ENCODE measurements around the gene MTTP. TPM values are rescaled to one million over a fixed set of nuclear protein-coding genes. Genes with fewer than 3 reads are reported as not detected.

The MTTP gene
- total RNA-seq, 1 donor from 2014 or later, result not detected

DNA sequence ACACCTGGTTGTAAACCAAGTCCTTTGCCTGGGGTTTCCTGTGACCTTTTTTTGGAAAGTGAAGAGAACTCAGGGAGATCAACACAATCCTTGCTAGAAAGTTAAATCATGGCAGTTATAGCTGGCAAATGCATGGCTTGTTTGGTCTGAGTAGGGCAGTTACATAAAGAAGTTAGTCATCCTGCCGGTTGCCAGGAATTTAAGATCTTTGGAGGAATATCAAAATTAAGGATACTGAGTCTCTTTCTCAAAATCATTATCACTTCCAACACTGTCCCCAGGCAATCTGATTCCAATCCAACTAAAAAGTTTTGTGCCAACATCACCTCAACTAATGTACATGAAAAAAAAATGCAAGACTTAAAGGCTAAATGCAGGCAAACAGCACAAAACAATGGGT is 42.8 kb downstream of the MTTP start:
- Histone ChIP-seq H3K27me3 (no peaks in the 10 kb centered on the region), H3K4me1 (no peaks in the 10 kb centered on the region), H3K9me3 (no peaks in the 10 kb centered on the region), H3K27ac (no peak overlapping the region), H3K36me3 (no peaks in the 10 kb centered on the region), H3K4me3 (no peak overlapping the region)
- no peak for DNase-seq (ENCODE audit: extremely low spot score in 2 of 2)
- no peak for TF ChIP-seq POLR2AphosphoS5 (IDR thresholded peaks at IDR 0.05; ENCODE audit: insufficient read depth in 1 of 2, low read depth in 1 of 2)
- no peak for TF ChIP-seq POLR2A (IDR thresholded peaks at IDR 0.05)
- TF ChIP-seq, protein P1, sequence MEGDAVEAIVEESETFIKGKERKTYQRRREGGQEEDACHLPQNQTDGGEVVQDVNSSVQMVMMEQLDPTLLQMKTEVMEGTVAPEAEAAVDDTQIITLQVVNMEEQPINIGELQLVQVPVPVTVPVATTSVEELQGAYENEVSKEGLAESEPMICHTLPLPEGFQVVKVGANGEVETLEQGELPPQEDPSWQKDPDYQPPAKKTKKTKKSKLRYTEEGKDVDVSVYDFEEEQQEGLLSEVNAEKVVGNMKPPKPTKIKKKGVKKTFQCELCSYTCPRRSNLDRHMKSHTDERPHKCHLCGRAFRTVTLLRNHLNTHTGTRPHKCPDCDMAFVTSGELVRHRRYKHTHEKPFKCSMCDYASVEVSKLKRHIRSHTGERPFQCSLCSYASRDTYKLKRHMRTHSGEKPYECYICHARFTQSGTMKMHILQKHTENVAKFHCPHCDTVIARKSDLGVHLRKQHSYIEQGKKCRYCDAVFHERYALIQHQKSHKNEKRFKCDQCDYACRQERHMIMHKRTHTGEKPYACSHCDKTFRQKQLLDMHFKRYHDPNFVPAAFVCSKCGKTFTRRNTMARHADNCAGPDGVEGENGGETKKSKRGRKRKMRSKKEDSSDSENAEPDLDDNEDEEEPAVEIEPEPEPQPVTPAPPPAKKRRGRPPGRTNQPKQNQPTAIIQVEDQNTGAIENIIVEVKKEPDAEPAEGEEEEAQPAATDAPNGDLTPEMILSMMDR (IDR thresholded peaks at IDR 0.05), result no peak
- intact Hi-C loops (cut with DNase I), result no loop called here

DNA sequence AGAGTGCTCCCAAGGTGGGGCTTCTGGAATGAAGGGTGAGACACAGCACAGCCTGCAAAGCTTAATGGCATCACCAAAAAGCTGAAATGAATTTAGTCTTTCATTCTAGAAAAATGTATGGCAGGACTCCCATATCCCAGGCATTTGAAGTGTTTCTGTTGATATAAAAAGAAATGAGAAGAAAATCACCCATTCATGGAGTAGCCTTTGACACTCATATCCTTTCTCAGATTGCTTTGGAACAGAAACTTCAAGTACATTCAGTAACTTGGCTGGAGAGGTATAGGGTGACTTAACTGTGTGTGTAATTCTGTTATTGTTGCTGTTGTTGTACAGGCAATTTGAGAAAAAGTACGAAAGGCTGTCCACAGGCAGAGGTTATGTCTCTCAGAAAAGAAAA is 47.7 kb downstream of the MTTP start:
- Histone ChIP-seq H3K36me3 (no peaks in the 10 kb centered on the region), H3K4me3 (no peak overlapping the region), H3K27me3 (no peaks in the 10 kb centered on the region), H3K4me1 (no peaks in the 10 kb centered on the region), H3K27ac (no peak overlapping the region), H3K9me3 (no peaks in the 10 kb centered on the region)
- intact Hi-C loops (cut with DNase I), result no loop called here
- no peak for TF ChIP-seq POLR2AphosphoS5 (IDR thresholded peaks at IDR 0.05; ENCODE audit: insufficient read depth in 1 of 2, low read depth in 1 of 2)
- TF ChIP-seq, protein P1 (IDR thresholded peaks at IDR 0.05), result no peak
- TF ChIP-seq POLR2A (IDR thresholded peaks at IDR 0.05), result no peak
- DNase-seq (ENCODE audit: extremely low spot score in 2 of 2), result no peak

DNA sequence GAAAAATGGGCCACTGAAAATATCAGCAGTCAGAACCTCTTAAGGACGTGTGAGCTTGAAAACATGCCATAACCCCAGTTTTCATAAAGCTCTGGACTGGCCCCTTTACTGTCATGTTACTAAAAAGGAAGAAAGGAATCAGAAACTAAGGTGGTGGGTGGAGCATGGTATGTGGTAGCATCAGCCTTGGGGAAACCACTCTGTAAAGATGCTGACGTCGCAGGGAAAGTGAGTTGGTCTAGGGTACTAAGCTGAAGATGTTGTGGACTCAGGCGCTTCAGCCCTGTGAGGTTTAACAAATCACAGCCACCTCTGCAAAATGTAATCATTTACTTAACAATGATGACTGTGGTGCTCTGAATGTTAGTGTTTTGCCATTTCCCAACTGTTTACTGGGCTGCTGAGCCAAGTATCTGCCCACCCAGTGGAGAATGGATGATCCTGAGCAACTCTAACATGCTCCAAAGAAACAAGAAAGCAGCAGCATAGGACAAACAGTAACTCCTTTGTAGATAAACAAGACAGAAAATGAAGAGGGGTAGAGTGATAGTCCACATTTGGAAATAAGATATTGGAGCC is 49.6 kb downstream of the MTTP start:
- Histone ChIP-seq H3K4me3 (no peak overlapping the region), H3K27ac (no peak overlapping the region), H3K27me3 (no peaks in the 10 kb centered on the region), H3K36me3 (no peaks in the 10 kb centered on the region), H3K9me3 (no peaks in the 10 kb centered on the region), H3K4me1 (no peaks in the 10 kb centered on the region)
- DNase-seq (ENCODE audit: extremely low spot score in 2 of 2), result no peak
- no peak for TF ChIP-seq POLR2A (IDR thresholded peaks at IDR 0.05)
- TF ChIP-seq, protein P1 (IDR thresholded peaks at IDR 0.05), result no peak
- intact Hi-C loops (cut with DNase I), result no loop called here

DNA sequence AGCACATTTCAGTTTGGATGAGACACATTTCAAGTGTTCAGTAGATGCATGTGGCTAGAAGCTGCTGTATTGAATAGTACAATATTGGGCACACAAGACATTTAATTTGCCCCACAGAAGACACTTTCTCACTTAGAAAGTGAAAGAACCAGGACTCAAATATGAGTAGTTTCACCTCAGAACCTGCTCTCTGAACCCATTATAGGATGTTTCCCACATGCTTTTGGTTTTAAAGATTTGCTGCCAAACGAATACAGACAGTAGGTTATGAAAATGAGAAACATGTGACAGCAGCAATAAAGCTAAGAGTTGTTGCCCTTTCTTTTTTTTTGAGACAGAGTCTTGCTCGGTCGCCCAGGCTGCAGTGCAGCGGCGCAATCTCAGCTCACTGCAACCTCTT is 50.7 kb downstream of the MTTP start:
- intact Hi-C loops (cut with DNase I), result no loop called here
- H3K36me3 ChIP-seq, result no peaks in the 10 kb centered on the region
- H3K27me3 ChIP-seq, result no peaks in the 10 kb centered on the region
- no peak overlapping the region for H3K4me3 ChIP-seq
- DNase-seq (ENCODE audit: extremely low spot score in 2 of 2), result no peak
- no peak for TF ChIP-seq POLR2A (IDR thresholded peaks at IDR 0.05)
- H3K27ac ChIP-seq, result no peak overlapping the region
- no peaks in the 10 kb centered on the region for H3K4me1 ChIP-seq
- H3K9me3 ChIP-seq, result no peaks in the 10 kb centered on the region

DNA sequence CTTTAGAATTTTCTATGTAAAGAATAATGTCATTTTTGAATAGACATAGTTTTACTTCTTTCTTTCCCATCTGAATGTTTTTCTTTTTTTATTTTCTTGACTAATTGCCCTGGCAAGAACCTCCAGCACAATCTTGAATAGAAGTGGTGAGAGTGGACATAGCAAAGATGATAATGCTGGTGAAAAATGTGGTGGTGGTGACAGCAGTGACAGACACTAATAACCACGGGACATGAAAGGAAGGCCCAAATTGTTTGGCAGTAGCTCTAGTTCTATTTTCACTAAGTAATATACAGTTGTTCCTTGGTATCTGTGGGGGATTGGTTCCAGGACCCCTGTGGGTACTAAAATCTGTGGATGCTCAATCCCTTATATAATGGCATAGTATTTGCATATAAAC is 53.4 kb downstream of the MTTP start:
- Histone ChIP-seq H3K4me3 (no peak overlapping the region), H3K4me1 (no peaks in the 10 kb centered on the region), H3K27ac (no peak overlapping the region), H3K27me3 (no peaks in the 10 kb centered on the region), H3K36me3 (no peaks in the 10 kb centered on the region), H3K9me3 (no peaks in the 10 kb centered on the region)
- intact Hi-C loops (cut with DNase I), result no loop called here
- TF ChIP-seq POLR2AphosphoS5 (IDR thresholded peaks at IDR 0.05; ENCODE audit: insufficient read depth in 1 of 2, low read depth in 1 of 2), result no peak
- TF ChIP-seq POLR2A (IDR thresholded peaks at IDR 0.05), result no peak
- TF ChIP-seq, protein P1 (IDR thresholded peaks at IDR 0.05), result no peak
- no peak for DNase-seq (ENCODE audit: extremely low spot score in 2 of 2)
